Astrocyte (in vitro differentiated cells and primary cell): Measurements from ENCODE around the gene RBX1. TPM values are rescaled to one million over a fixed set of nuclear protein-coding genes. Genes with fewer than 3 reads are reported as not detected.
A peak's percentile ranks its signal among the peaks of the same experiment; 100 is the strongest.

ENCODE experiments used
- DNase-seq: peaks from one replicate; pipeline ENCODE4 v3.0.0-alpha.2; 2010; ENCODE audit warnings: low read depth
- FAIRE-seq: peaks from 2 replicates; lab custom pipeline; 2011; peaks lifted over from hg19 to GRCh38; lab: Jason Lieb, UNC
- H2AFZ ChIP-seq: 2 replicates; pipeline ENCODE4 v1.6.0; 2012; ENCODE audit warnings: low read depth, low read length, inconsistent platforms
- H3K27ac ChIP-seq: 2 replicates; pipeline ENCODE4 v1.5.1; 2011; ENCODE audit warnings: low read depth, low read length, inconsistent platforms
- H3K27me3 ChIP-seq: 2 replicates; pipeline ENCODE4 v1.6.0; 2011; ENCODE audit warnings: low read length, inconsistent platforms; ENCODE audit not compliant: insufficient read depth
- H3K36me3 ChIP-seq: 2 replicates; pipeline ENCODE4 v1.5.1; 2011; ENCODE audit warnings: low read length, inconsistent platforms; ENCODE audit not compliant: insufficient read depth
- H3K4me1 ChIP-seq: 2 replicates; pipeline ENCODE4 v1.5.1; 2011; ENCODE audit warnings: low read length, inconsistent platforms; ENCODE audit not compliant: insufficient read depth
- H3K4me2 ChIP-seq: 2 replicates; pipeline ENCODE4 v1.6.0; 2012; ENCODE audit warnings: low read length, inconsistent platforms
- H3K4me3 ChIP-seq: 2 replicates; pipeline ENCODE4 v1.5.1; 2011; ENCODE audit warnings: low read depth, mild to moderate bottlenecking, low read length, inconsistent platforms; ENCODE audit not compliant: insufficient read depth
- H3K79me2 ChIP-seq: 2 replicates; pipeline ENCODE4 v1.6.0; 2012; ENCODE audit warnings: mild to moderate bottlenecking, low read length, inconsistent platforms; ENCODE audit not compliant: insufficient read depth
- H3K9ac ChIP-seq: 2 replicates; pipeline ENCODE4 v1.6.0; 2012; ENCODE audit warnings: mild to moderate bottlenecking, low read length, inconsistent platforms
- H3K9me3 ChIP-seq: 2 replicates; pipeline ENCODE4 v1.5.1; 2012; ENCODE audit warnings: low read depth, mild to moderate bottlenecking, low read length, inconsistent platforms; ENCODE audit not compliant: insufficient read depth
- H4K20me1 ChIP-seq: 2 replicates; pipeline ENCODE4 v1.6.0; 2012; ENCODE audit warnings: low read length, inconsistent platforms; ENCODE audit not compliant: insufficient read depth
- H3K27ac Mint-ChIP-seq: one replicate; pipeline ENCODE4 v1.8.0; 2021; ENCODE audit warnings: mild to moderate bottlenecking, mixed read lengths; ENCODE audit not compliant: unreplicated experiment
- H3K27me3 Mint-ChIP-seq: one replicate; pipeline ENCODE4 v1.8.0; 2021; ENCODE audit warnings: low read depth, mixed read lengths; ENCODE audit not compliant: unreplicated experiment
- H3K36me3 Mint-ChIP-seq: one replicate; pipeline ENCODE4 v1.8.0; 2021; ENCODE audit warnings: low read depth, mixed read lengths; ENCODE audit not compliant: unreplicated experiment
- H3K4me1 Mint-ChIP-seq: one replicate; pipeline ENCODE4 v1.8.0; 2021; ENCODE audit warnings: low read depth, mixed read lengths; ENCODE audit not compliant: unreplicated experiment
- H3K4me3 Mint-ChIP-seq: one replicate; pipeline ENCODE4 v1.8.0; 2021; ENCODE audit warnings: mild to moderate bottlenecking, moderate library complexity, mixed read lengths; ENCODE audit not compliant: unreplicated experiment
- H3K9me3 Mint-ChIP-seq: one replicate; pipeline ENCODE4 v1.8.0; 2021; ENCODE audit warnings: mild to moderate bottlenecking, mixed read lengths; ENCODE audit not compliant: unreplicated experiment
- EZH2 ChIP-seq: IDR thresholded peaks from 2 replicates; pipeline ENCODE4 v1.6.1; 2012; ENCODE audit warnings: mild to moderate bottlenecking, low read length, inconsistent platforms; ENCODE audit not compliant: insufficient read depth
- total RNA-seq: library from RNA; stranded (reverse); gene quantifications from 2 replicates; pipeline ENCODE4 v1.2.1, GENCODE V29; 2021
- TF ChIP-seq, protein P1 (sequence below): IDR thresholded peaks from 2 replicates; pipeline ENCODE4 v1.5.1; 2011; ENCODE audit warnings: low read depth, mild to moderate bottlenecking, inconsistent platforms, low read length, moderate library complexity; ENCODE audit not compliant: insufficient read depth

RBX1 gene
- total RNA-seq, 1 donor from 2014 or later, result 54.6 TPM

DNA sequence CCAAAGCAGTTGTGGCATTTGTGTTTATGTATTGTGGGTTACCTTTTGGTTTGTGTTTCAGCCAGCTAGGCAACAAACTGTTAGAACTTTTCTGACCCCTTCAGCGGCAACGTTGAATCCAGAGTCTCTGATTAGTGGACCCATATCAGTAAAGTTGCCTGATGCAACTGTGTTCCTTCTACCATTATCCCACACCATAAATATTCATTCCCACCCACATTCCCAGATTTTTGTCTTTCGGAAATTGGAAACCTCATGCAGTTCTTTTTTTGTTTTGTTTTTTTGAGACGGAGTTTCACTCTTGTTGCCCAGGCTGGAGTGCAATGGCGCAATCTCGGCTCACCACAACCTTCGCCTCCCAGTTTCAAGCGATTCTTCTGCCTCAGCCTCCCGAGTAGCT, 30.7 kb upstream of the RBX1 start:
- TF ChIP-seq, protein P1, sequence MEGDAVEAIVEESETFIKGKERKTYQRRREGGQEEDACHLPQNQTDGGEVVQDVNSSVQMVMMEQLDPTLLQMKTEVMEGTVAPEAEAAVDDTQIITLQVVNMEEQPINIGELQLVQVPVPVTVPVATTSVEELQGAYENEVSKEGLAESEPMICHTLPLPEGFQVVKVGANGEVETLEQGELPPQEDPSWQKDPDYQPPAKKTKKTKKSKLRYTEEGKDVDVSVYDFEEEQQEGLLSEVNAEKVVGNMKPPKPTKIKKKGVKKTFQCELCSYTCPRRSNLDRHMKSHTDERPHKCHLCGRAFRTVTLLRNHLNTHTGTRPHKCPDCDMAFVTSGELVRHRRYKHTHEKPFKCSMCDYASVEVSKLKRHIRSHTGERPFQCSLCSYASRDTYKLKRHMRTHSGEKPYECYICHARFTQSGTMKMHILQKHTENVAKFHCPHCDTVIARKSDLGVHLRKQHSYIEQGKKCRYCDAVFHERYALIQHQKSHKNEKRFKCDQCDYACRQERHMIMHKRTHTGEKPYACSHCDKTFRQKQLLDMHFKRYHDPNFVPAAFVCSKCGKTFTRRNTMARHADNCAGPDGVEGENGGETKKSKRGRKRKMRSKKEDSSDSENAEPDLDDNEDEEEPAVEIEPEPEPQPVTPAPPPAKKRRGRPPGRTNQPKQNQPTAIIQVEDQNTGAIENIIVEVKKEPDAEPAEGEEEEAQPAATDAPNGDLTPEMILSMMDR, result no peak
- TF ChIP-seq EZH2, result no peak
- Histone ChIP-seq H3K36me3 (peaks cover 13% of the 10 kb centered on the region), H3K9ac (no peak overlapping the region), H3K27ac (no peak overlapping the region), H3K4me1 (no peaks in the 10 kb centered on the region), H4K20me1 (no peaks in the 10 kb centered on the region), H3K9me3 (no peaks in the 10 kb centered on the region), H3K79me2 (no peaks in the 10 kb centered on the region), H3K27me3 (no peaks in the 10 kb centered on the region), H3K4me2 (no peak overlapping the region), H2AFZ (no peak overlapping the region), H3K4me3 (no peak overlapping the region)
- no peaks in the 10 kb centered on the region for H3K27me3 Mint-ChIP-seq
- no peak for FAIRE-seq
- no peaks in the 10 kb centered on the region for H3K9me3 Mint-ChIP-seq
- H3K27ac Mint-ChIP-seq, result no peak overlapping the region
- H3K4me1 Mint-ChIP-seq, result no peaks in the 10 kb centered on the region
- peaks cover 14% of the 10 kb centered on the region for H3K36me3 Mint-ChIP-seq
- no peak overlapping the region for H3K4me3 Mint-ChIP-seq
- no peak for DNase-seq

DNA sequence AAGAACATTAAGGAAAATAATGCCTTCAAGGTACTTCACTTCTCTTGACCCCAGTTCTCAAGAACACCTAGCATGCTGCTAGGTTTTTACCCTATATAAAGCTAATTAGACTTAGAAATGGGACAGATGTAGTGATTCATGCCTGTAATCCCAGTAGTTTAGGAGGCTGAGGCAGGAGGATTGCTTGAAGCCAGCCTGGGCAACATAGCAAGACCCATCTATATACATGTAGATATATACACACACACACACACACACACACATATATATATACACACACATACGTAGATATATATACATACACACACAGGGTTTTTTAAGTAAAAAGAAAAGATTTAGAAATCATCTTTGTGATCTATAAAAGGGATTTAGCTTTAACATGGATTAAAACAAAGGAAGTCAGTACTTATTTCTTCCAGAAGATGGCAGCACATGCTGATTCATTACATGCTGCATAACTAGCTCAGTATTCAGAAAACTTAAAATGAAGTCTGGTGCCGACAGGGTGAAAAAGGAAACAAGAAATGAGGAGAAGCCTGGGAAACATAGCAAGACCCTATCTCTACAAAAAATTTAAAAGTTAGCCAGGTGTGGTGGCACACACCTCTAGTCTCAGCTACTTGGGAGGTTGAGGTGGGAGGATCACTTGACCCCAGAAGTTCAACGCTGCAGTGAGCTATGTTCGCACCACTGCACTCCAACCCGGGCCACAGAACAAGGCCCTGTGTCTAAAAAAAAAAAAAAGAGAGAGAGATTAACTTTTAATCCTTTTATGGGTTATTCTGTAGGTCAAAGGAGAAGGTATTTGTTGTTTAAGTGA, 28.5 kb upstream of the RBX1 start:
- no peak overlapping the region for H2AFZ ChIP-seq
- H3K36me3 ChIP-seq, result peaks cover 24% of the 10 kb centered on the region
- H3K4me1 ChIP-seq, result no peaks in the 10 kb centered on the region
- no peaks in the 10 kb centered on the region for H3K9me3 ChIP-seq
- peaks cover 11% of the 10 kb centered on the region for H3K36me3 Mint-ChIP-seq
- no peaks in the 10 kb centered on the region for H3K27me3 Mint-ChIP-seq
- no peaks in the 10 kb centered on the region for H3K79me2 ChIP-seq
- no peak overlapping the region for H3K27ac ChIP-seq
- H3K9me3 Mint-ChIP-seq, result no peaks in the 10 kb centered on the region
- no peaks in the 10 kb centered on the region for H4K20me1 ChIP-seq
- no peak for TF ChIP-seq EZH2
- TF ChIP-seq, protein P1, result peak; percentile 53
- no peak overlapping the region for H3K4me2 ChIP-seq
- no peak overlapping the region for H3K9ac ChIP-seq
- no peak overlapping the region for H3K27ac Mint-ChIP-seq
- H3K27me3 ChIP-seq, result no peaks in the 10 kb centered on the region
- no peaks in the 10 kb centered on the region for H3K4me1 Mint-ChIP-seq
- no peak overlapping the region for H3K4me3 Mint-ChIP-seq
- peak; percentile 43 for FAIRE-seq
- peak; percentile 29 for DNase-seq
- H3K4me3 ChIP-seq, result no peak overlapping the region

DNA sequence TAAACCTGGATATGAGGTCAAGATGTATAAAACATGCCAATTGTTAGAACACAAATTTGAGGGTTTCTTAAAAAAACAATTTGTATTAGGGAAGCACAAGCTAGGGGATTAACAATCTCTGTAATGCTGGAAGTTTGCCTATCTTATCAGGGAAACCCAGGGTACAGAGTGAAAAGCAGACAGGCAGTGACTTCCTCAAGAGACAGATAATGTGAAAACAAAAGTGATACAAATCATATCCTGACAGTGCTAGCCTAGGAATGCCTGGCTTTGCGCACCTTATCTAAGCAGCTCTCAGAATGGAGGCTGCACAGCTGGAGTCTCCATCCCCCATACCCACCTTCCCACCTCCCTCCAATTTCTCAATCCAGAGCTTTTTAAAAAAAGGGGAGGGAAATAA, 22.5 kb upstream of the RBX1 start:
- Histone ChIP-seq H3K27me3 (no peaks in the 10 kb centered on the region), H3K36me3 (peaks cover 29% of the 10 kb centered on the region), H3K79me2 (no peaks in the 10 kb centered on the region), H3K4me3 (no peak overlapping the region), H3K9me3 (no peaks in the 10 kb centered on the region), H3K9ac (no peak overlapping the region), H2AFZ (no peak overlapping the region), H3K27ac (no peak overlapping the region), H3K4me2 (no peak overlapping the region), H3K4me1 (no peaks in the 10 kb centered on the region), H4K20me1 (no peaks in the 10 kb centered on the region)
- no peak overlapping the region for H3K27ac Mint-ChIP-seq
- H3K9me3 Mint-ChIP-seq, result no peaks in the 10 kb centered on the region
- no peaks in the 10 kb centered on the region for H3K27me3 Mint-ChIP-seq
- no peaks in the 10 kb centered on the region for H3K4me1 Mint-ChIP-seq
- no peak for DNase-seq
- no peak for FAIRE-seq
- no peak for TF ChIP-seq EZH2
- TF ChIP-seq, protein P1, result no peak
- H3K36me3 Mint-ChIP-seq, result peaks cover 9% of the 10 kb centered on the region
- no peak overlapping the region for H3K4me3 Mint-ChIP-seq
